PC-9 (cell line): Measurements from ENCODE around the gene VIM.

ENCODE experiments used
- EZH2 ChIP-seq: fragments of 200-600 bp; sonication (generic); IDR thresholded peaks from 2 replicates; pipeline ENCODE4 v1.8.0; 2017; ENCODE audit warnings: antibody characterized with exemption, low read depth
- TF ChIP-seq, protein P1 (sequence below): fragments of 200-600 bp; sonication (generic); conservative IDR thresholded peaks from 2 replicates; pipeline ENCODE4 v1.6.1; 2017; ENCODE audit warnings: mixed run types, antibody characterized with exemption, mild to moderate bottlenecking, moderate library complexity

DNA sequence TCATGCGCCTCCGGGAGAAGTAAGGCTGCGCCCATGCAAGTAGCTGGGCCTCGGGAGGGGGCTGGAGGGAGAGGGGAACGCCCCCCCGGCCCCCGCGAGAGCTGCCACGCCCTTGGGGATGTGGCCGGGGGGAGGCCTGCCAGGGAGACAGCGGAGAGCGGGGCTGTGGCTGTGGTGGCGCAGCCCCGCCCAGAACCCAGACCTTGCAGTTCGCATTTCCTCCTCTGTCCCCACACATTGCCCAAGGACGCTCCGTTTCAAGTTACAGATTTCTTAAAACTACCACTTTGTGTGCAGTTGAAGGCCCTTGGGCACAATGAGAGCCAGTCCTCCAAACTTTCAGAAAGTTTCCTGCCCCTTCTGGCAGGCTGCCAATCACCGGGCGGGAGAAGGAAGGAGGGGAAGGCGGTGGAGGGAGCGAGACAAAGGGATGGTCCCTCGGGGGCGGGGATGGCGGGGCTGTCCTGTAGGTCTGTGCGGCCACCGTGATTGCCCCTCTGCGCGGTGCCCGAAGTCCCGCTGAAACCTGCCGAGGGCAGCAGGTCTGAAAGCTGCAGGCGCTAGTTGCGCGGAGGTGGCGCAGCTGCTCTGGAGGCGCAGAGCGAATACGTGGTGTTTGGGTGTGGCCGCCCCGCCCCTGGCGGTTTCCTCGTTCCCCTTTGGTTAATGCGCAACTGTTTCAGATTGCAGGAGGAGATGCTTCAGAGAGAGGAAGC, 2.1 kb downstream of the VIM start:
- TF ChIP-seq, protein P1, sequence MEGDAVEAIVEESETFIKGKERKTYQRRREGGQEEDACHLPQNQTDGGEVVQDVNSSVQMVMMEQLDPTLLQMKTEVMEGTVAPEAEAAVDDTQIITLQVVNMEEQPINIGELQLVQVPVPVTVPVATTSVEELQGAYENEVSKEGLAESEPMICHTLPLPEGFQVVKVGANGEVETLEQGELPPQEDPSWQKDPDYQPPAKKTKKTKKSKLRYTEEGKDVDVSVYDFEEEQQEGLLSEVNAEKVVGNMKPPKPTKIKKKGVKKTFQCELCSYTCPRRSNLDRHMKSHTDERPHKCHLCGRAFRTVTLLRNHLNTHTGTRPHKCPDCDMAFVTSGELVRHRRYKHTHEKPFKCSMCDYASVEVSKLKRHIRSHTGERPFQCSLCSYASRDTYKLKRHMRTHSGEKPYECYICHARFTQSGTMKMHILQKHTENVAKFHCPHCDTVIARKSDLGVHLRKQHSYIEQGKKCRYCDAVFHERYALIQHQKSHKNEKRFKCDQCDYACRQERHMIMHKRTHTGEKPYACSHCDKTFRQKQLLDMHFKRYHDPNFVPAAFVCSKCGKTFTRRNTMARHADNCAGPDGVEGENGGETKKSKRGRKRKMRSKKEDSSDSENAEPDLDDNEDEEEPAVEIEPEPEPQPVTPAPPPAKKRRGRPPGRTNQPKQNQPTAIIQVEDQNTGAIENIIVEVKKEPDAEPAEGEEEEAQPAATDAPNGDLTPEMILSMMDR, result no peak
- TF ChIP-seq EZH2, result no peak
